Lower leg skin (tissue), 3 donors: ENCODE measurements around the gene TTN.

Source experiments
- CTCF ChIP-seq, 3 donors: fragments of 450-650 bp; IDR thresholded peaks; one replicate each; pipeline ENCODE4 v1.5.1; 2016; ENCODE audit warnings: antibody characterized with exemption in 3 of 3, mild to moderate bottlenecking in 3 of 3, moderate library complexity in 2 of 3
- POLR2A ChIP-seq, 2 donors: fragments of 450-650 bp; IDR thresholded peaks; one replicate each; pipeline ENCODE4 v1.6.1; 2016 to 2017; ENCODE audit warnings: antibody characterized with exemption in 2 of 2, mild to moderate bottlenecking in 1 of 2, moderate library complexity in 1 of 2

- no peak for TF ChIP-seq CTCF (IDR thresholded peaks at IDR 0.05)
- no peak for TF ChIP-seq POLR2A (IDR thresholded peaks at IDR 0.05)
Observed at GRCh38 chr2:178844269-178844668, 37.0 kb upstream of the TTN start.
